ENCODE results near the gene CHRNE. TPM values are rescaled to one million over a fixed set of nuclear protein-coding genes. Genes with fewer than 3 reads are reported as not detected.
A peak's percentile ranks its signal among the peaks of the same experiment; 100 is the strongest.

Gene CHRNE
- total and polyA plus RNA-seq, 2 of the 13 experiments (the other 11 are each of a cell fraction or from before 2014, with no cell fraction given), result 0.53 to 0.59 TPM

GRCh38 chr17:4908301-4908700, 5.4 kb upstream of the CHRNE start (continued):
- TF ChIP-seq NFYB (CRISPR knock-in tag; IDR thresholded peaks at IDR 0.05) (no peak), POLR2A (IDR thresholded peaks at IDR 0.05; ENCODE audit: insufficient read depth in 1 of 2, low read depth in 2 of 2, low read length in 2 of 2) (peak; percentile 39 to 76; a peak in 3 of 4 replicates), ZNF225 (CRISPR knock-in tag; IDR thresholded peaks at IDR 0.05) (no peak), SIX1 (CRISPR knock-in tag; IDR thresholded peaks at IDR 0.05; ENCODE audit: borderline replicate concordance) (no peak), GTF3A (CRISPR knock-in tag; conservative IDR thresholded peaks at IDR 0.05) (no peak), SALL2 (CRISPR knock-in tag; IDR thresholded peaks at IDR 0.05) (no peak), TFDP2 (CRISPR knock-in tag; IDR thresholded peaks at IDR 0.05) (peak; percentile 50; the same call in 1 of the 2 replicates), U2AF1 (optimal IDR thresholded peaks at IDR 0.05; ENCODE audit: low read depth, low read length) (no peak), AGO2 (optimal IDR thresholded peaks at IDR 0.05; ENCODE audit: low read depth, low read length) (no peak), ZFYVE20 (CRISPR knock-in tag; IDR thresholded peaks at IDR 0.05; ENCODE audit: borderline replicate concordance, low read depth) (no peak), ZNF510 (CRISPR knock-in tag; IDR thresholded peaks at IDR 0.05; ENCODE audit: low read depth) (no peak), FOXK2 (IDR thresholded peaks at IDR 0.05) (no peak), ZNF33B (CRISPR knock-in tag; IDR thresholded peaks at IDR 0.05) (no peak), ARNT (IDR thresholded peaks at IDR 0.05) (no peak), STAG1 (CRISPR knock-in tag; IDR thresholded peaks at IDR 0.05) (no peak; the same call in 1 of the 2 replicates), ISX (CRISPR knock-in tag; conservative IDR thresholded peaks at IDR 0.05) (no peak), SRSF4 (IDR thresholded peaks at IDR 0.05; ENCODE audit: low read depth, low read length, poor library complexity, severe bottlenecking) (no peak), ZNF432 (CRISPR knock-in tag; IDR thresholded peaks at IDR 0.05; ENCODE audit: borderline replicate concordance) (no peak), MAZ (IDR thresholded peaks at IDR 0.05; ENCODE audit: borderline replicate concordance, low read depth, low read length) (no peak), MAZ (CRISPR knock-in tag; IDR thresholded peaks at IDR 0.05; ENCODE audit: low read depth) (no peak; the same call in 1 of the 2 replicates), GPBP1L1 (CRISPR knock-in tag; IDR thresholded peaks at IDR 0.05) (no peak), FOXO1 (CRISPR knock-in tag; IDR thresholded peaks at IDR 0.05) (no peak), PREB (CRISPR knock-in tag; IDR thresholded peaks at IDR 0.05) (no peak), PAWR (CRISPR knock-in tag; IDR thresholded peaks at IDR 0.05; ENCODE audit: borderline replicate concordance) (no peak), SIN3A (IDR thresholded peaks at IDR 0.05; ENCODE audit: borderline replicate concordance, low read depth, low read length) (no peak), FIP1L1 (IDR thresholded peaks at IDR 0.05; ENCODE audit: borderline replicate concordance, insufficient read depth, low read depth, low read length) (no peak), KDM5B (CRISPR knock-in tag; IDR thresholded peaks at IDR 0.05; ENCODE audit: borderline replicate concordance) (peak; percentile 5; the same call in 1 of the 2 replicates), ZNF350 (CRISPR knock-in tag; IDR thresholded peaks at IDR 0.05; ENCODE audit: borderline replicate concordance, low read depth) (no peak), JUN (CRISPR knock-in tag; IDR thresholded peaks at IDR 0.05) (no peak), CENPBD1 (CRISPR knock-in tag; IDR thresholded peaks at IDR 0.05; ENCODE audit: borderline replicate concordance, low read depth) (no peak)
